Measurements from ENCODE around the gene CATSPER4. TPM values are rescaled to one million over a fixed set of nuclear protein-coding genes. Genes with fewer than 3 reads are reported as not detected.

CATSPER4 gene
- total and polyA plus RNA-seq, 3 experiments from 2014 or later, result not detected

DNA sequence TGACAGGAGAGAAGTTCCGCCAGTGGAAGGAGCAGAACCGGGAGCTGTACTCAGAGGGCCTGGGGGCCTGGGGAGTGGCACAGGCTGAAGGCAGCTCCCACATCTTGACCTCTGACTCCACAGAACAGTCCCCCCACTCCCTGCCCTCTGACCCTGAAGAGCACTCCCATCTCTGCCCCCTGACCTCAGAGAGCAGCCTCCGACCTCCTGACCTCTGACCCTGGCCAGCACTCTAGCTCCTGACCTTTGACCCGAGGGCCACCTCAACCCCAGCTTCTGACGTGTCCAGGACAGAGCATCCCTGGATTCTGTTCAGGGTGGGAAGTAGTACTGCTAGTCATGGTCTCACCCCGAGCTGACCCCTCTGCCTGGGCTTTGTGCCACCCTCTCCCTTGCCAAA is 1.1 kb upstream of the CATSPER4 start:
- Mint-ChIP-seq H3K27ac (peak overlapping the region in 1 of 8 donors; percentile 44), H3K4me1 (peaks cover 4 to 8% (median 7%) of the 10 kb centered on the region in 3 donors), H3K9me3 (no peaks in the 10 kb centered on the region), H3K36me3 (no peaks in the 10 kb centered on the region), H3K4me3 (no peak overlapping the region), H3K27me3 (peaks cover 0 to 3% of the 10 kb centered on the region in 2 donors)
- POLR2A ChIA-PET, result no interaction called here
- Histone ChIP-seq H3K27me3 (ENCODE audit: insufficient read depth, low read length, poor library complexity, severe bottlenecking) (no peaks in the 10 kb centered on the region), H3K36me3 (ENCODE audit: insufficient read depth, low read length) (no peaks in the 10 kb centered on the region), H3K9me3 (ENCODE audit: low read length) (no peaks in the 10 kb centered on the region), H3K4me1 (ENCODE audit: insufficient read depth, low read length) (peaks cover 7% of the 10 kb centered on the region), H3K4me3 (ENCODE audit: low read length) (no peak overlapping the region), H3K27ac (ENCODE audit: low read depth, low read length) (no peak overlapping the region)
- no peak for DNase-seq
- CTCF ChIA-PET, result interaction anchor here (0.7 to 2.7 kb wide), 7 partner anchors 9 to 228 kb away, joined by 3 to 11 read pairs (median 4); partner anchors contain the start of genes CEP85 and ZNF593

- Mint-ChIP-seq H3K27ac (peak overlapping the region in 1 of 8 donors; percentile 44), H3K4me1 (peaks cover 4 to 8% (median 7%) of the 10 kb centered on the region in 3 donors), H3K4me3 (no peak overlapping the region), H3K36me3 (no peaks in the 10 kb centered on the region), H3K9me3 (no peaks in the 10 kb centered on the region), H3K27me3 (peaks cover 0 to 3% of the 10 kb centered on the region in 2 donors)
- Histone ChIP-seq H3K4me3 (ENCODE audit: low read length) (no peak overlapping the region), H3K4me1 (ENCODE audit: insufficient read depth, low read length) (peaks cover 7% of the 10 kb centered on the region), H3K9me3 (ENCODE audit: low read length) (no peaks in the 10 kb centered on the region), H3K36me3 (ENCODE audit: insufficient read depth, low read length) (no peaks in the 10 kb centered on the region), H3K27me3 (ENCODE audit: insufficient read depth, low read length, poor library complexity, severe bottlenecking) (no peaks in the 10 kb centered on the region), H3K27ac (ENCODE audit: low read depth, low read length) (no peak overlapping the region)
- ChIA-PET CTCF (interaction anchor here (0.7 to 2.7 kb wide), 7 partner anchors 10 to 227 kb away, joined by 3 to 11 read pairs (median 4); partner anchors contain the start of genes CEP85 and ZNF593), POLR2A (no interaction called here)
- DNase-seq, result no peak
These were observed 589 bp upstream of the CATSPER4 start for GRCh38 chr1:26189751-26190275.

GRCh38 chr1:26191739-26192138 is 1.3 kb downstream of the CATSPER4 start:
- Histone ChIP-seq H3K9me3 (ENCODE audit: low read length) (no peaks in the 10 kb centered on the region), H3K27me3 (ENCODE audit: insufficient read depth, low read length, poor library complexity, severe bottlenecking) (no peaks in the 10 kb centered on the region), H3K36me3 (ENCODE audit: insufficient read depth, low read length) (no peaks in the 10 kb centered on the region), H3K27ac (ENCODE audit: low read depth, low read length) (no peak overlapping the region), H3K4me1 (ENCODE audit: insufficient read depth, low read length) (peaks cover 7% of the 10 kb centered on the region), H3K4me3 (ENCODE audit: low read length) (no peak overlapping the region)
- no peaks in the 10 kb centered on the region for H3K9me3 Mint-ChIP-seq
- H3K4me1 Mint-ChIP-seq, result peaks cover 4 to 8% (median 7%) of the 10 kb centered on the region in 3 donors
- H3K36me3 Mint-ChIP-seq, result no peaks in the 10 kb centered on the region
- POLR2A ChIA-PET, result no interaction called here
- peaks cover 0 to 3% of the 10 kb centered on the region in 2 donors for H3K27me3 Mint-ChIP-seq
- peak overlapping the region in 3 of 8 donors; percentile 18 to 19 (median 18) for H3K27ac Mint-ChIP-seq
- no peak for DNase-seq
- H3K4me3 Mint-ChIP-seq, result no peak overlapping the region
- CTCF ChIA-PET, result interaction anchor here (2.7 kb wide), 1 partner anchor 22 kb away, joined by 8 read pairs; the partner anchor contains the start of gene ZNF593

- Histone ChIP-seq H3K36me3 (ENCODE audit: insufficient read depth, low read length) (no peaks in the 10 kb centered on the region), H3K4me1 (ENCODE audit: insufficient read depth, low read length) (peaks cover 12% of the 10 kb centered on the region), H3K27me3 (ENCODE audit: insufficient read depth, low read length, poor library complexity, severe bottlenecking) (no peaks in the 10 kb centered on the region), H3K27ac (ENCODE audit: low read depth, low read length) (no peak overlapping the region), H3K4me3 (ENCODE audit: low read length) (no peak overlapping the region), H3K9me3 (ENCODE audit: low read length) (no peaks in the 10 kb centered on the region)
- no peak for DNase-seq
- Mint-ChIP-seq H3K36me3 (peaks cover 0 to 1% (median 0%) of the 10 kb centered on the region in 3 donors), H3K4me1 (peaks cover 7 to 16% (median 15%) of the 10 kb centered on the region in 3 donors), H3K9me3 (no peaks in the 10 kb centered on the region), H3K27me3 (peaks cover 4 to 9% of the 10 kb centered on the region in 2 donors), H3K4me3 (no peak overlapping the region), H3K27ac (no peak overlapping the region)
- ChIA-PET POLR2A (no interaction called here), CTCF (no interaction called here)
These were observed 5.4 kb downstream of the CATSPER4 start for GRCh38 chr1:26195805-26196204.

DNA sequence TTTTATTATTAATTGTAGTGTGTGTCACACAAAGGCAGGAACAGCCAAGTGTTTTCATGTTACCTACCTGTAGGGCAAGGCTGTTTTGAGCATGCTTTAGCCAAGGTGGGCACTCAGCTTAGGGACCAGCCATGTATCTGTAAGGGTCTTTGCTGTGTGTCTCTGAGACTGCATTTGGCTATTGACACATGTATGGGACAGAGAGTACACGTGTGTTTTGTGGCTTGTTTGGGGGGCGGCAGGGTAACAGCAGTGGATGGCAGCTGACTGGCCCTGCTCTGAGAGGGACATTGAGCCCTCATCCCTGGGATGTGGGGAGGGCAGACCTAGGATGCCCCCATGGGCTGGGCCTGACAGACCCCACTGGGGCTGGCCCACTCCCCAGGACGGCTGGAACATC is 6.9 kb downstream of the CATSPER4 start:
- Mint-ChIP-seq H3K27ac (peak overlapping the region in 1 of 8 donors; percentile 64), H3K36me3 (peaks cover 0 to 1% (median 0%) of the 10 kb centered on the region in 3 donors), H3K27me3 (peaks cover 4 to 9% of the 10 kb centered on the region in 2 donors), H3K4me3 (no peak overlapping the region), H3K9me3 (no peaks in the 10 kb centered on the region), H3K4me1 (peaks cover 14 to 24% (median 22%) of the 10 kb centered on the region in 3 donors)
- H3K4me3 ChIP-seq (ENCODE audit: low read length), result no peak overlapping the region
- H3K36me3 ChIP-seq (ENCODE audit: insufficient read depth, low read length), result no peaks in the 10 kb centered on the region
- ChIA-PET CTCF (interaction anchor here (0.8 kb wide), 1 partner anchor 219 kb away, joined by 3 read pairs; no protein-coding TSS in a partner anchor), POLR2A (no interaction called here)
- DNase-seq, result no peak
- H3K9me3 ChIP-seq (ENCODE audit: low read length), result no peaks in the 10 kb centered on the region
- H3K27me3 ChIP-seq (ENCODE audit: insufficient read depth, low read length, poor library complexity, severe bottlenecking), result no peaks in the 10 kb centered on the region
- H3K4me1 ChIP-seq (ENCODE audit: insufficient read depth, low read length), result peaks cover 20% of the 10 kb centered on the region
- H3K27ac ChIP-seq (ENCODE audit: low read depth, low read length), result no peak overlapping the region

DNA sequence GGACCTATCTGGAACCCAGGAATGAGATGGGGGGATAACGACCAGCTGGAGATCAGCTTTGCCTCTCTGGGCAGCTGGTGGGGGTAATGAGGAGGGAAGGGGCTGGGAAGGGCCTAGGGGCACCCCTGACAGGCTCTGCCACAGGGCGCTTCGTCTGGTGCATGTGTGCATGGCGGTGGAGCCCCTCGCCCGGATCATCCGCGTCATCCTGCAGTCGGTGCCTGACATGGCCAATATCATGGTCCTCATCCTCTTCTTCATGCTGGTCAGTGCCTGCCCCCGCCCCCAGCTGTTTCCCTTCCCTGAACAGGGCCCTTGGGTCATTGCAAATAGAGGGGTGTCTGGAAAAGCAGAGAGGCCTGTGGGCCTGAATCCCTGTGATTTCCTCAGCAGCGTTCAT is 7.4 kb downstream of the CATSPER4 start:
- H3K27me3 Mint-ChIP-seq, result peaks cover 4 to 9% of the 10 kb centered on the region in 2 donors
- Histone ChIP-seq H3K4me1 (ENCODE audit: insufficient read depth, low read length) (peaks cover 25% of the 10 kb centered on the region), H3K9me3 (ENCODE audit: low read length) (no peaks in the 10 kb centered on the region), H3K36me3 (ENCODE audit: insufficient read depth, low read length) (no peaks in the 10 kb centered on the region), H3K27ac (ENCODE audit: low read depth, low read length) (no peak overlapping the region), H3K4me3 (ENCODE audit: low read length) (no peak overlapping the region), H3K27me3 (ENCODE audit: insufficient read depth, low read length, poor library complexity, severe bottlenecking) (no peaks in the 10 kb centered on the region)
- H3K4me3 Mint-ChIP-seq, result no peak overlapping the region
- H3K9me3 Mint-ChIP-seq, result no peaks in the 10 kb centered on the region
- no peak for DNase-seq
- ChIA-PET POLR2A (no interaction called here), CTCF (interaction anchor here (0.8 kb wide), 1 partner anchor 219 kb away, joined by 3 read pairs; no protein-coding TSS in a partner anchor)
- peaks cover 0 to 1% (median 0%) of the 10 kb centered on the region in 3 donors for H3K36me3 Mint-ChIP-seq
- no peak overlapping the region for H3K27ac Mint-ChIP-seq
- peaks cover 17 to 29% (median 27%) of the 10 kb centered on the region in 3 donors for H3K4me1 Mint-ChIP-seq

DNA sequence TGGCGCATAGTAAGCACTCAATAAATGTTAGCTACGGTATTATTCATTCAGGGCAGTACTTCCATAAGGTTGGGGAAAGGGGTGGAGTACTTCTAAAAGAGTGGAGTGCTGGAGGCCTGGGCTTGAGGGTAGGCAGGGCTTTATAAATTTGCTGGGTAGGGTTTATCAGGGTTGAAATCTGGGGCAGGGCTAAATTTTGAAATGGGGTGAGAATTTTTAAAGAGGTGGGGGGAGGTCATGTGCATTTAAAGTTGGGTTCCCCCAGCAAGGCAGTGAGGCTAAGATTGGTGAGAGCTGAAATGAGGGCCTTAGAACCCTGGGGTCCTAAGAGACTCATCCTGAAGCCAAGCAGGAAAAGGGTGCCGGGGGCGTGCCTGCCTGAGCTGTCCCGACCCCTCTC is 10.0 kb downstream of the CATSPER4 start:
- peaks cover 30% of the 10 kb centered on the region for H3K4me1 ChIP-seq (ENCODE audit: insufficient read depth, low read length)
- ChIA-PET CTCF (interaction anchor here (1.3 kb wide), 1 partner anchor 33 kb away, joined by 4 read pairs; the partner anchor contains the start of gene CEP85), POLR2A (no interaction called here)
- H3K9me3 Mint-ChIP-seq, result no peaks in the 10 kb centered on the region
- peaks cover 22 to 35% (median 34%) of the 10 kb centered on the region in 3 donors for H3K4me1 Mint-ChIP-seq
- no peaks in the 10 kb centered on the region for H3K9me3 ChIP-seq (ENCODE audit: low read length)
- peaks cover 0 to 1% (median 0%) of the 10 kb centered on the region in 3 donors for H3K36me3 Mint-ChIP-seq
- H3K27me3 ChIP-seq (ENCODE audit: insufficient read depth, low read length, poor library complexity, severe bottlenecking), result peaks cover 4% of the 10 kb centered on the region
- H3K36me3 ChIP-seq (ENCODE audit: insufficient read depth, low read length), result no peaks in the 10 kb centered on the region
- no peak for DNase-seq
- peak overlapping the region; percentile 29 for H3K27ac ChIP-seq (ENCODE audit: low read depth, low read length)
- peaks cover 6 to 8% of the 10 kb centered on the region in 2 donors for H3K27me3 Mint-ChIP-seq
- peak overlapping the region in 2 of 8 donors; percentile 17 to 86 for H3K27ac Mint-ChIP-seq
- H3K4me3 ChIP-seq (ENCODE audit: low read length), result no peak overlapping the region
- H3K4me3 Mint-ChIP-seq, result peak overlapping the region in 2 of 7 donors; percentile 13 to 57

GRCh38 chr1:26203642-26204318 is 13.4 kb downstream of the CATSPER4 start:
- ChIA-PET CTCF (interaction anchor here (1.3 to 2.5 kb wide), 2 partner anchors 30 to 34 kb away, joined by 4 to 11 read pairs; partner anchors contain the start of genes CEP85 and ZNF593), POLR2A (interaction anchor here (0.9 kb wide), 1 partner anchor 93 kb away, joined by 4 read pairs; no protein-coding TSS in a partner anchor)
- Histone ChIP-seq H3K36me3 (ENCODE audit: insufficient read depth, low read length) (no peaks in the 10 kb centered on the region), H3K9me3 (ENCODE audit: low read length) (no peaks in the 10 kb centered on the region), H3K4me1 (ENCODE audit: insufficient read depth, low read length) (peaks cover 30% of the 10 kb centered on the region), H3K27me3 (ENCODE audit: insufficient read depth, low read length, poor library complexity, severe bottlenecking) (peaks cover 4% of the 10 kb centered on the region), H3K27ac (ENCODE audit: low read depth, low read length) (no peak overlapping the region), H3K4me3 (ENCODE audit: low read length) (no peak overlapping the region)
- Mint-ChIP-seq H3K4me3 (no peak overlapping the region), H3K27ac (peak overlapping the region in 1 of 8 donors; percentile 2), H3K36me3 (peaks cover 0 to 3% (median 0%) of the 10 kb centered on the region in 3 donors), H3K4me1 (peaks cover 22 to 35% (median 34%) of the 10 kb centered on the region in 3 donors), H3K9me3 (no peaks in the 10 kb centered on the region), H3K27me3 (peaks cover 3% of the 10 kb centered on the region in 2 donors)
- DNase-seq, result no peak

Data from CD8-positive, alpha-beta memory T cell (primary cell).